ENCODE data around the gene RCAN1. TPM values are rescaled to one million over a fixed set of nuclear protein-coding genes. Genes with fewer than 3 reads are reported as not detected.

Gene RCAN1
- polyA plus RNA-seq, 1 donor (not counting 4 experiments of a cell fraction or from before 2014, with no cell fraction given) = 21.3 TPM

GRCh38 chr21:34630536-34631143 is 15.7 kb upstream of the RCAN1 start:
- dilution Hi-C loops (cut with MboI; ENCODE audit: extremely low pct_ligation_motif_present, low sequenced_read_pairs) = no loop called here
- peak; percentile 74 for FAIRE-seq

GRCh38 chr21:34626131-34626530 is 11.2 kb upstream of the RCAN1 start:
- no peaks in the 10 kb centered on the region for H3K9me1 ChIP-seq (ENCODE audit: control insufficient read depth, extremely low read depth, insufficient read depth, low read length)
- no peak overlapping the region for H3K4me3 ChIP-seq (ENCODE audit: control insufficient read depth in 2 of 3, extremely low read depth in 1 of 3, insufficient read depth in 2 of 3, low read depth in 1 of 3, low read length in 3 of 3)
- dilution Hi-C loops (cut with MboI; ENCODE audit: extremely low pct_ligation_motif_present, low sequenced_read_pairs) = no loop called here
- H3K27ac ChIP-seq (ENCODE audit: control insufficient read depth, insufficient read depth, low read length) = no peak overlapping the region
- no peak for FAIRE-seq
- TF ChIP-seq CTCF (optimal IDR thresholded peaks at IDR 0.05 in 1 of 3, IDR thresholded peaks at IDR 0.05 in 1 of 3, conservative IDR thresholded peaks at IDR 0.05 in 1 of 3; ENCODE audit: extremely low read depth in 1 of 3, insufficient read depth in 2 of 3, low read length in 3 of 3) = no peak
- no peak for TF ChIP-seq EZH2 (IDR thresholded peaks at IDR 0.05; ENCODE audit: low read length)
- no peaks in the 10 kb centered on the region for H4K20me1 ChIP-seq (ENCODE audit: control insufficient read depth, extremely low read depth, insufficient read depth, low read length)
- no peak overlapping the region for H2AFZ ChIP-seq (ENCODE audit: control insufficient read depth, low read length)
- no peaks in the 10 kb centered on the region for H3K9me3 ChIP-seq (ENCODE audit: control insufficient read depth, low read depth, low read length)
- peaks cover 11% of the 10 kb centered on the region for H3K27me3 ChIP-seq (ENCODE audit: control insufficient read depth, extremely low read depth, insufficient read depth, low read length)
- no peaks in the 10 kb centered on the region for H3K36me3 ChIP-seq (ENCODE audit: control insufficient read depth in 2 of 2, extremely low read depth in 1 of 2, insufficient read depth in 2 of 2, low read length in 2 of 2)
- no peak overlapping the region for H3K9ac ChIP-seq (ENCODE audit: control insufficient read depth, extremely low read depth, insufficient read depth, low read length)
- H3K4me2 ChIP-seq (ENCODE audit: control insufficient read depth, extremely low read depth, insufficient read depth, low read depth, low read length) = no peak overlapping the region
- H3K4me1 ChIP-seq (ENCODE audit: control insufficient read depth, extremely low read depth, insufficient read depth, low read length) = no peaks in the 10 kb centered on the region
- no peaks in the 10 kb centered on the region for H3K79me2 ChIP-seq (ENCODE audit: control insufficient read depth, insufficient read depth, low read length)
- DNase-seq (ENCODE audit: low read depth, low spot score) = no peak

More at GRCh38 chr21:34630536-34631143, 15.7 kb upstream of the RCAN1 start:
- H3K27ac ChIP-seq (ENCODE audit: control insufficient read depth, insufficient read depth, low read length) = no peak overlapping the region
- no peaks in the 10 kb centered on the region for H3K36me3 ChIP-seq (ENCODE audit: control insufficient read depth in 2 of 2, extremely low read depth in 1 of 2, insufficient read depth in 2 of 2, low read length in 2 of 2)
- no peaks in the 10 kb centered on the region for H3K4me1 ChIP-seq (ENCODE audit: control insufficient read depth, extremely low read depth, insufficient read depth, low read length)
- no peaks in the 10 kb centered on the region for H3K79me2 ChIP-seq (ENCODE audit: control insufficient read depth, insufficient read depth, low read length)
- no peak for DNase-seq (ENCODE audit: low read depth, low spot score)
- TF ChIP-seq CTCF (optimal IDR thresholded peaks at IDR 0.05 in 1 of 3, IDR thresholded peaks at IDR 0.05 in 1 of 3, conservative IDR thresholded peaks at IDR 0.05 in 1 of 3; ENCODE audit: extremely low read depth in 1 of 3, insufficient read depth in 2 of 3, low read length in 3 of 3) = peak; percentile 72 to 78 (median 74)
- no peak for TF ChIP-seq EZH2 (IDR thresholded peaks at IDR 0.05; ENCODE audit: low read length)
- no peak overlapping the region for H3K4me3 ChIP-seq (ENCODE audit: control insufficient read depth in 2 of 3, extremely low read depth in 1 of 3, insufficient read depth in 2 of 3, low read depth in 1 of 3, low read length in 3 of 3)
- no peak overlapping the region for H2AFZ ChIP-seq (ENCODE audit: control insufficient read depth, low read length)
- H3K9me1 ChIP-seq (ENCODE audit: control insufficient read depth, extremely low read depth, insufficient read depth, low read length) = no peaks in the 10 kb centered on the region
- H3K4me2 ChIP-seq (ENCODE audit: control insufficient read depth, extremely low read depth, insufficient read depth, low read depth, low read length) = no peak overlapping the region
- peaks cover 11% of the 10 kb centered on the region for H3K27me3 ChIP-seq (ENCODE audit: control insufficient read depth, extremely low read depth, insufficient read depth, low read length)
- H3K9ac ChIP-seq (ENCODE audit: control insufficient read depth, extremely low read depth, insufficient read depth, low read length) = no peak overlapping the region
- no peaks in the 10 kb centered on the region for H4K20me1 ChIP-seq (ENCODE audit: control insufficient read depth, extremely low read depth, insufficient read depth, low read length)
- H3K9me3 ChIP-seq (ENCODE audit: control insufficient read depth, low read depth, low read length) = no peaks in the 10 kb centered on the region
